SKM-1 (cell line): Measurements from ENCODE around the gene KIZ.

Experiments
- DNase-seq: peaks from one replicate; lab custom pipeline; 2025; ENCODE audit not compliant: unreplicated experiment; lab: John Stamatoyannopoulos, UW

The KIZ gene

DNA sequence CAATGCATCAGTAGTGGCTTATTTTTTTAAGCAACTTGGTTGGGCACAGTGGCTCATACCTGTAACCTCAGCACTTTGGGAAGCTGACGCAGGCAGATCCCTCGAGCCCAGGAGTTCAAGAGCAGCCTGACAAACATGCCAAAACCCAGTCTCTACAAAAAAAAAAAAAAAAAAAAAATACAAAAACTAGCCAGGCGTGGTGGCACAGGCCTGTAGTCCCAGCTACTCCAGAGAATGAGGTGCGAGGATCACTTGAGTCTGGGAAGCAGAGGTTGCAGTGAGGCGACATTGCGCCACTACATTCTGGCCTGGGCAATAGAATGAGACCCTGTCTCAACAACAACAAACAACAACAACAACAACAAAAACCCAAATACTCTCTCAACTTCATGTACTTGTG, 132.5 kb downstream of the KIZ start:
- no peak for DNase-seq

- no peak for DNase-seq
Observed at GRCh38 chr20:21259346-21259745, 133.5 kb downstream of the KIZ start.

GRCh38 chr20:21262812-21263211, 136.9 kb downstream of the KIZ start:
- no peak for DNase-seq

DNA sequence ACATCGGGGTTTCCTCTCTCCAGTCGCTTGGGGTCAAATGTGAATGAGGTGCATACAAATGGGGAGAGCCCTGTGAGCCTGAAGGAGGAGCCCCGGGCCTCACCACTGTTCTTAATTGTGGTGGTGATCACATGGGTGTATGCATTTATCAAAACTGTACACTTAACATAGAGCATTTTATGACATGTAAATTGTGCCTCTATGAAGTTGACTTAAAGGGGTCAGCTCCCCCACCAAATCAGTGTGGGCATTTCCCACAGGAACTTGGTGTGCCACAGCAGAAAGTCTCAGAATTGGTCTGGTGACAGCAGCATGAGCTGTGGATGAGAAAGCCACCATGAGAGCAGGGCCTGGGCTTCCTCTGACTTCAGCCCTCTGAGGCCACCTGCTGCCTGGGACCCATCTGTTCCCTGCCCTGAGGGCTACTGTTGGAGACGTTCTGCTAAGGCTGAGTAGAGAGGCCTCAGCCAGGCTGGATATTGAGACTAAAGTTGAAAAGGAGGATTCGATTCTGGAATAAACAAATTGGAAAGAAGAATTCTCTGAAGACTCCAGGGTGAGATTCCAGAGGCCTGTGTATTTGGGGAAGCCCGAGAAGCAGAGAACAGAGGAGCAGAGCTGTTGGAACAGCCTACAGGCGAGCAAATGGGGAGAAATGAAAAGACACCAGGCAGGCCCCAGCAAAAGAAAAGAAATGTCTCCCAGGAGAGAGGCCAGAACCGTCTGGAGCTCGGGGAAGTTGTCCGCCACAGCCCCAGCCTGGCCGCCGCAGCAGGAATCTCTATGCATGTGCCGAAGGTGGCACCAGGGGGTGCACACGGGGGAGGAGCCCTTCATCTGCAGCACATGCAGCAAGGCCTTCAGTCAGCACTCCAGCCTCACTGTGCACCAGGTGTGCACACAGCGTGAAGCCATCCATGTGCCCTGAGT, 139.6 kb downstream of the KIZ start:
- DNase-seq = no peak

- DNase-seq = no peak
Observed at GRCh38 chr20:21266191-21266536, 140.3 kb downstream of the KIZ start.

DNA sequence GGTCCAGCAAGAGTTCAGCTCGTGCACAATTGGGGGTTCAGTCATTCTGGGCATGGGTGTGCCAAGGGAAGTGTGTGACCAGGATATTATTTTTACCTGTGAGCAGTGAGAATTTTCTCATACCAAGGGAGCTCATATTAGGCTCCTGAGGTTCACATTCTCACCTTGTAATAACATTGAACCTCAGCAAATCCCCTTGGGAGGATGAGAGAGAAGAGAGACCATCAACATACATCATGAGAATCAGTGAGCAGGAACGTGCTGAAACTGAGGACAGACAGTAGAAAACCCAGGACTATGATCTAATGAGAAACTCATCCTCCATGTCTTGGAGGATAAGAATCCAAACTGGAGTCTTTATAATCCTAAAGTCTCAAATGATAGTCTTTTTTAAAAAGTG, 143.9 kb downstream of the KIZ start:
- no peak for DNase-seq

DNA sequence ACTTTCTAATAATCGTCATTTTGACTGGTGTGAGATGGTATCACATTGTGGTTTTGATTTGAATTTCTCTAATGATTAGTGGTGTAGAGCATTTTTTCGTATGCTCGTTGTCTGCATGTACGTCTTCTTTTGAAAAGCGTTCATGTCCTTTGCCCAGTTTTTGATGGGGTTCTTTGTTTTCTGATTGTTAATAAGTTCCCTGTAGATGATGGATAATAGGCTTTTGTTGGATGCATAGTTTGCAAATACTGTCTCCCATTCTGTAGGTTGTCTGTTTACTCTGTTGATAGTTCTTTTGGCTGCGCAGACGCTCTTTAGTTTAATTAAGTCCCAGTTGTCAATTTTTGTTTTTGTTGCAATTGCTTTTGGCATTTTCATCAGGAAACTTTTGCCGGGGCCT, 144.9 kb downstream of the KIZ start:
- DNase-seq = no peak

DNA sequence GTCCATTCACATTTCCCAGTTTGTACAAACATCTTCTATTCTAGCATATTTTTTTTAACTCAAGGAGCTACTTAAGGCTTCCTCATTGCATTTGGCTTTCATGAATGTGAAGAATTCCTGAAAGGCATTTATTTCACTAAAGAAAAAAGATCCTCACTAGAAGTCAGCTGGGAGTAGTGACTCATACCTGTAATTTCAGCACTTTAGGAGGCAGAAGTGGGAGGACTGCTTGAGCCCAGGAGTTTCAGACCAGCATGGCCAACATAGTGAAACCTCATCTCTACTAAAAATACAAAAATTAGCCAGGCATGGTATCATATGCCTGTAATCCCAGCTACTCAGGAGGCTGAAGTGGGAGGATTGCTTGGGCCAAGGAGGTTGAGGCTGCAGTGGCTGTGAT, 146.4 kb downstream of the KIZ start:
- DNase-seq = no peak

- no peak for DNase-seq
Observed at GRCh38 chr20:21272679-21273078, 146.8 kb downstream of the KIZ start.

- DNase-seq = no peak
Observed at GRCh38 chr20:21273755-21274386, 148.0 kb downstream of the KIZ start.

- DNase-seq = no peak
Observed at GRCh38 chr20:21278829-21279228, 152.9 kb downstream of the KIZ start.

- DNase-seq = no peak
Observed at GRCh38 chr20:21279706-21280521, 154.0 kb downstream of the KIZ start.

DNA sequence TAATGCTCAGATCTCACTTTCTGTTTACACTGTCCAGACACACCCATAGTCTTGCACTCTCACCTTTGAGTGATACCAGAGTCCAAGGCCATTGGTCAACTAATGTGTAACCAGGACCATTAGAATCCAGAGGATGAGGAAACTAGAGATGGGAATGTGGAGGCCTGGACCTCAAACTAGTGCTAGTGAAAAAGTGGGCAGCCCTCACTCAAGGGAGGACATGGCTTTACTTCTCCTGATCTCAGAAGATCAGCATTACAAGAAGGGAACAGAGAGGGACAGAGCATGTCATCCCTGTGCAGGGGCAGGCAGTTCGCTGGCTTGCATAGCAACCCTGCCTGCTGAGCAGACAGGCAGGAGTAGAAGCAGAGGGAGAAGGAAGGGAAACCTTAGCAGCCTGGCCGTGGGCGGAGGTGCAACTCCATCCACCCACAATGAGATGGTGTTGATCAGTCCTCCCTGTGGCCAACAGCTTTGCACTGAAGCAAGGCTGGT, 154.7 kb downstream of the KIZ start:
- DNase-seq = no peak

DNA sequence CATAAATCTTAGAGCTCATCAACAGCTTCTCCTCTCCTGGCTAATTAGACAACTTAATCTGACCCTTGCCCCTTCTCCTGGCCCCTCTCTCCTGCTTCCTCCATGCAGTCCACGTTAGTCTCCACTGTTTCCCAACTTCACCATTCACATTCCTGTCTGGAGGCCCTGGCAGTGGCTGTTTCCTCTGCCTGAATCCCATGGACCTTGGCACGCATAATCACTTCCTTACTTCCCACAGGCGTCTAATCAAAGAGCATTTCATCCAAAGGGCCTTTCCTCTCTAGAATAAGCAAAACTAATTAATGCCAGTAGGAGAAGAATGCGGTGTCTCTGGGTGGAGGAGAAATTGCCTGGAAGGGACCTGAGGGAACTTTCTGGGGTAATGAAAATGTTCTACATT, 160.9 kb downstream of the KIZ start:
- DNase-seq = no peak

DNA sequence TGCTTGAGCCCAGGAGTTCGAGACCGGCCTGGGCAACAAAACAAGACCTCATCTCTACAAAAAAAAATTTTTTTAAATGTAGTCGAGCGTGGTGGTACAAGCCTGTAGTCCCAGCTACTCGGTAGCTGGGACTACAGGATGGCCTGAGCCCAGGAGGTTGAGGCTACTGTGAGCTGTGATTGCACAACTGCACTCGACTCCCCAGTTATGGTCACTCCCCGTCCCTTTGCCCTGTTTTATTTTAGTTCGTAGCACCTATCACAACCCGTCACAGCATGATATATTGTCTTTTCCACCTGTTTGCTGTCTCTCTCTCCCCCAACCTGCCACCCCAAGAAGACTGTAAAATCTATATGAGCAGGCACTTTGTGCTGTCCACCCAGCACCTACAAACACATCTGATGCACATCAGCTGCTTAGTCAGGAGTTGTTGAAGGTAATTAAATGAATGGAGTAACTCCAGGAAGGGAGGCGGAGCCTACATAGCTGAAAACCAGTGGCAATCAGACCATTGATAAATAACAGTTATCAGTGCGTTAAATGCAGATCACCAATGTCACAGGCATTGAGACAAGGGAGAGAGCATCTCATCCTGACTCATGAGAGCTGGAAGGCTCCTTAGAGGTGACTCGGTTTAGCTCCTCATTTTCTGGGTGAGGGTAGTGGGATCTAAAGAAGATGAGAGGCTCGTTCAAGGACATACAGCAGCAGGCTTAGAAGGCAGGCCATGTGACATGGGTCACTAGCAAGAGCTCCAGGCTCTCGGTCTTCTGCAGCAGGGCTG, 162.9 kb downstream of the KIZ start:
- DNase-seq = no peak

GRCh38 chr20:21289651-21290050, 163.8 kb downstream of the KIZ start:
- no peak for DNase-seq

DNA sequence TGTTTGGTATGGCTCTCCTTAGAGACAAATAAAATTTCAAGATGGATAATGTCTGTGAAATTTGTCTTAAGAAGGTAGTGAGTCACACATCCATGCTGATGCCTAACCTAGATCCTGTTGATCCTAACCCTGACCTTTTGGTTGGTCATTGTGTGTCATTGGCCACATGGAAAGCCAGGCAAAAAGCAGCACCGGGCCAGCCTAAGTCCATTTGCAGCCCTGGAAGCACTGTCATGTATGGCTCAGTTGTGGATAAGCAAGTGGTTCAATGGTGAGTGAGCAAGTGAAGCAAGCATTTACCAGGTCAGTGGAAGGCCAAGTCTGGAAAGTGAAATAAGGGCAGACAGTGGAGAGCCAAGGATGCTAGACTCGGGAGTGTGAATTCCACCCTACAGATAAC, 165.1 kb downstream of the KIZ start:
- no peak for DNase-seq

DNA sequence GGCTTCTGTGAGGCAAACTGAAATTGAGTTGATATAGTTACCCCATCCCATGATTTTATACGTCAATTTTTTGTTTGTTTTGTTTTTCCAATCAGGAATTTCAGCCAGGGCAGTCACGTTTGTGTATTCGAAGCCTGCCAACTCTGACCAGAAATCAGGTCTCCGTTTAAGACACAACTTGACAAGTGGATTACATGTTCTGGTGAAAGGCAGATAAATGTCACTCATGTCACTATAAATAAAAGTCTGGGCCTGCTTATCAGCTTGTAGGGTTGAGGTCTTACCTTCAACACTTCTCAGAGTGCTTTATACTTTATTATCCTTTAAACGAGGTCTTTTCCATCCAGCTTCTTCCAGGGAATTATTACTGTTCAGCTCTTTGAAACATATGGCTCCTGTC, 168.9 kb downstream of the KIZ start:
- no peak for DNase-seq
